HEK293 (cell line): ENCODE measurements around the gene NNT.

Source experiments
- CTCF ChIA-PET: fragments of 350-600 bp; formaldehyde crosslinking; extraction: SDS; loops from one replicate; lab custom pipeline; 2021; ENCODE audit warnings: antibody characterized with exemption; lab: Yijun Ruan, JAX
- POLR2A ChIA-PET: fragments of 300-600 bp; formaldehyde crosslinking; extraction: SDS; loops from one replicate; lab custom pipeline; 2020; ENCODE audit warnings: antibody characterized with exemption, inconsistent platforms; lab: Yijun Ruan, JAX
- H3K27ac ChIP-seq: fragments of 200-500 bp; sonication (Bioruptor generic); 2 replicates; pipeline ENCODE4 v1.5.1; 2014; ENCODE audit warnings: low read depth, low read length, control low read depth, inconsistent platforms; ENCODE audit errors: extremely low read depth
- H3K36me3 ChIP-seq, 2 experiments: fragments of 200-500 bp in 1 of 2; sonication (Bioruptor generic) in 1 of 2; 1 replicate in 1 of 2; 2 replicates in 1 of 2; pipeline ENCODE4 v1.5.1; 2014 to 2017; ENCODE audit warnings: inconsistent platforms in 2 of 2, low read length in 2 of 2; ENCODE audit not compliant: control insufficient read depth in 2 of 2, insufficient read depth in 1 of 2
- H3K4me1 ChIP-seq: fragments of 200-500 bp; sonication (Bioruptor generic); 2 replicates; pipeline ENCODE4 v1.5.1; 2014; ENCODE audit warnings: mild to moderate bottlenecking, low read length, inconsistent platforms; ENCODE audit not compliant: control insufficient read depth, insufficient read depth
- H3K4me3 ChIP-seq: 2 replicates; pipeline ENCODE4 v1.5.1; 2011; ENCODE audit warnings: low read depth, mild to moderate bottlenecking, control low read depth, low read length, moderate library complexity
- H3K9me3 ChIP-seq: fragments of 200-500 bp; sonication (Bioruptor generic); 2 replicates; pipeline ENCODE4 v1.5.1; 2014; ENCODE audit warnings: low read depth, low read length, inconsistent platforms; ENCODE audit not compliant: control insufficient read depth, insufficient read depth
- GLI4 ChIP-seq: fragments of 450-650 bp; formaldehyde crosslinking; IDR thresholded peaks from 2 replicates; pipeline ENCODE4 v1.5.1; 2016; ENCODE audit warnings: missing biosample characterization, missing genetic modification characterization
- HOXD13 ChIP-seq: sonication (generic); formaldehyde crosslinking; IDR thresholded peaks from 2 replicates; pipeline ENCODE4 v1.8.0; 2022; ENCODE audit warnings: missing genetic modification reagents, borderline replicate concordance
- SALL2 ChIP-seq: fragments of 450-650 bp; formaldehyde crosslinking; IDR thresholded peaks from 2 replicates; pipeline ENCODE4 v1.5.0; 2017; ENCODE audit warnings: missing biosample characterization, mild to moderate bottlenecking, missing genetic modification characterization, borderline replicate concordance
- SETDB1 ChIP-seq: IDR thresholded peaks from one replicate; pipeline ENCODE4 v1.6.1; 2017; ENCODE audit warnings: mild to moderate bottlenecking, low read length, moderate library complexity, mixed read lengths; ENCODE audit not compliant: insufficient read length
- WT1 ChIP-seq: fragments of 450-650 bp; formaldehyde crosslinking; IDR thresholded peaks from 2 replicates; pipeline ENCODE4 v1.5.1; 2016; ENCODE audit warnings: missing biosample characterization, missing genetic modification characterization
- ZFP69B ChIP-seq: fragments of 450-650 bp; formaldehyde crosslinking; IDR thresholded peaks from 2 replicates; pipeline ENCODE4 v1.5.1; 2016; ENCODE audit warnings: missing biosample characterization, missing genetic modification characterization
- ZNF10 ChIP-seq: fragments of 450-650 bp; formaldehyde crosslinking; IDR thresholded peaks from 2 replicates; pipeline ENCODE4 v1.5.1; 2017; ENCODE audit warnings: missing biosample characterization, missing genetic modification characterization
- ZNF148 ChIP-seq: fragments of 450-650 bp; formaldehyde crosslinking; IDR thresholded peaks from 2 replicates; pipeline ENCODE4 v1.5.0; 2017; ENCODE audit warnings: missing biosample characterization, missing genetic modification characterization, borderline replicate concordance
- ZNF157 ChIP-seq: fragments of 450-650 bp; formaldehyde crosslinking; IDR thresholded peaks from 2 replicates; pipeline ENCODE4 v1.5.1; 2016; ENCODE audit warnings: missing biosample characterization, missing genetic modification characterization
- ZNF26 ChIP-seq: fragments of 450-650 bp; formaldehyde crosslinking; IDR thresholded peaks from 2 replicates; pipeline ENCODE4 v1.5.1; 2016; ENCODE audit warnings: missing biosample characterization, missing genetic modification characterization
- ZNF324 ChIP-seq: fragments of 450-650 bp; formaldehyde crosslinking; IDR thresholded peaks from 2 replicates; pipeline ENCODE4 v1.5.1; 2016; ENCODE audit warnings: missing biosample characterization, missing genetic modification characterization
- ZNF350 ChIP-seq: fragments of 450-650 bp; formaldehyde crosslinking; IDR thresholded peaks from 2 replicates; pipeline ENCODE4 v1.5.0; 2017; ENCODE audit warnings: missing biosample characterization, mild to moderate bottlenecking, missing genetic modification characterization
- ZNF449 ChIP-seq: fragments of 450-650 bp; formaldehyde crosslinking; IDR thresholded peaks from 2 replicates; pipeline ENCODE4 v1.5.1; 2017; ENCODE audit warnings: missing biosample characterization, mild to moderate bottlenecking, missing genetic modification characterization, moderate library complexity
- ZNF626 ChIP-seq: fragments of 450-650 bp; sonication (Bioruptor Pico); formaldehyde crosslinking; IDR thresholded peaks from 2 replicates; pipeline ENCODE4 v1.5.1; 2018; ENCODE audit warnings: missing biosample characterization, missing genetic modification characterization, inconsistent platforms
- ZNF664 ChIP-seq: fragments of 450-650 bp; formaldehyde crosslinking; IDR thresholded peaks from 2 replicates; pipeline ENCODE4 v1.5.1; 2016; ENCODE audit warnings: missing biosample characterization, missing genetic modification characterization
- ZNF707 ChIP-seq: fragments of 450-650 bp; formaldehyde crosslinking; IDR thresholded peaks from 2 replicates; pipeline ENCODE4 v1.5.1; 2016; ENCODE audit warnings: missing biosample characterization, missing genetic modification characterization
- ZSCAN30 ChIP-seq: fragments of 450-650 bp; IDR thresholded peaks from 2 replicates; pipeline ENCODE4 v1.5.1; 2018; ENCODE audit warnings: missing biosample characterization, mild to moderate bottlenecking, missing genetic modification characterization, moderate library complexity

Gene NNT

GRCh38 chr5:43619911-43620310 is 16.9 kb downstream of the NNT start (continued):
- no peak for TF ChIP-seq SETDB1

- Histone ChIP-seq H3K27ac (no peak overlapping the region), H3K9me3 (no peaks in the 10 kb centered on the region), H3K4me3 (no peak overlapping the region), H3K36me3 (peaks cover 47 to 54% of the 10 kb centered on the region in 2 experiments), H3K4me1 (no peaks in the 10 kb centered on the region)
- CTCF ChIA-PET, result interaction anchor here (0.5 to 5.6 kb wide), 6 partner anchors 8 to 1114 kb away, joined by 3 to 66 read pairs (median 4); no protein-coding TSS in a partner anchor
- POLR2A ChIA-PET, result no interaction called here
- TF ChIP-seq ZNF10 (peak; percentile 64; the same call in 1 of the 2 replicates), ZNF350 (no peak)
Measured at GRCh38 chr5:43620944-43621505, 18.0 kb downstream of the NNT start.

- Histone ChIP-seq H3K9me3 (no peaks in the 10 kb centered on the region), H3K27ac (no peak overlapping the region), H3K4me3 (no peak overlapping the region), H3K4me1 (no peaks in the 10 kb centered on the region), H3K36me3 (peaks cover 39 to 52% of the 10 kb centered on the region in 2 experiments)
- CTCF ChIA-PET, result interaction anchor here (0.6 to 5.6 kb wide), 3 partner anchors 10 to 152 kb away, joined by 3 to 66 read pairs (median 4); no protein-coding TSS in a partner anchor
- POLR2A ChIA-PET, result no interaction called here
- no peak for TF ChIP-seq WT1 (tag by site-specific recombination)
- TF ChIP-seq ZNF148 (tag by site-specific recombination), result no peak
- no peak for TF ChIP-seq ZNF324 (tag by site-specific recombination)
- TF ChIP-seq ZNF449 (tag by site-specific recombination), result no peak
- TF ChIP-seq ZSCAN30 (tag by site-specific recombination), result no peak
- no peak for TF ChIP-seq ZNF707 (tag by site-specific recombination)
- no peak for TF ChIP-seq GLI4 (tag by site-specific recombination)
- TF ChIP-seq ZFP69B (tag by site-specific recombination), result no peak
- no peak for TF ChIP-seq SETDB1
- no peak for TF ChIP-seq SALL2 (tag by site-specific recombination)
- no peak for TF ChIP-seq ZNF664 (tag by site-specific recombination)
- no peak for TF ChIP-seq ZNF157 (tag by site-specific recombination)
- no peak for TF ChIP-seq ZNF626 (tag by site-specific recombination)
- no peak for TF ChIP-seq ZNF10
- no peak for TF ChIP-seq HOXD13 (CRISPR knock-in tag)
- TF ChIP-seq ZNF26 (tag by site-specific recombination), result no peak
Measured at GRCh38 chr5:43622074-43622473, 19.1 kb downstream of the NNT start.
